ENCODE results near the gene TMED5.

TMED5 gene

GRCh38 chr1:93124556-93125355 lies 55.5 kb downstream of the TMED5 start:
- no peak for DNase-seq (ENCODE audit: low spot score)
- FAIRE-seq: no peak

- FAIRE-seq: no peak
- no peak for DNase-seq (ENCODE audit: low spot score)
These were observed 56.9 kb downstream of the TMED5 start for GRCh38 chr1:93123201-93123783.

DNA sequence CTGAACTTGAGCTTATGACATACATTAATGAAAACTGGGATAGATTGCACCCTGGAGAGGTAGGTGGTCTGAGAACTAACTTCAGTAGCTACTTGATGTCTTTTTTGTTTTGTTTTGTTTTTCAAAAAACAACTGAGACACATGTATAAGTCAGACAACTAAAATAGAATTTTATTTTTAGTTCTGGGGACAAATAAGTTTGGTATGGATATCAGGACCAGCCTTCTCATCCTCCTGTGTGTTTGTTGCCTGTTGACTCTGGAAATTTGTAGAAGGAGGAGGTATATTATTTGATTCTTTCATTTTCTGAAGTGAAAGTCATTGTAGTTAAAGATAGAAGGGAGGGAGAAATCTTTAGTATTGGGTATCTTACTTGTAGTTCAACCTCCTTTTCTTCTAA lies 59.6 kb downstream of the TMED5 start:
- FAIRE-seq: no peak
- DNase-seq (ENCODE audit: low spot score): no peak

DNA sequence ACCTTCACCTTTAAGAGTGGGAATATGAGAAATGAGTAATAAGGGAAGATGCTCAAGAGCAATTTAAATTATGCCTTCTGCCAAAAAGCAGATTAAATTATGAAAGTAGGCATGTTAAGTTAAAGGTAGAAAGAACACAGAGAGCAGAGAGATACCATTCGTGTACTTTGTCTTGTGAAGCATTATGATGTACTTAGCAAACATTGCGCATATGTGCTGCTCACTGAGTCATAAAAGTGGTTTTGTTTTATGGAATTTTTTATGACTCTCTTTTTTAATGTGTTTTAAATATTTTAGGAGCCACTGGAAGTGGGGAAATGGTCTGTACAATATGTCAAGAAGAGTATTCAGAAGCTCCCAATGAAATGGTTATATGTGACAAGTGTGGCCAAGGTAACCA lies 65.8 kb downstream of the TMED5 start:
- no peak for DNase-seq (ENCODE audit: low spot score)
- no peak for FAIRE-seq

DNA sequence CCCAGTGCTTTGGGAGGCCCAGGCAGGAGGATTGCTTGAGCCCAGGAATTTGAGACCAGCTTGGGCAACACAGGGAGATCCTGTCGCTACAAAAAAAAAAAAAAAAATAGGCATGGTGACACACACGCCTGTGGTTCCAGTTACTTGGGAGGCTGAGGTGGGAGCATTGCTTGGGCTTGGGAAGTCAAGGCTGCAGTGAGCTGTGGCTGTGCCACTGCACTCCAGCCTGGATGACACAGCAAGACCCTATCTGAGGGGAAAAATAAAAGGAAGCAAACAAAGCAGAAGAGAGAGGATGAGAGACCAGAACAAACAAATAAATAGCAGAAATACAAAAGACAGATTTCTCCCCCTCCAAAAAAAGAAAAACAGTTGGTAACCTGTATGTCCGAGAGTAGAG lies 67.1 kb downstream of the TMED5 start:
- FAIRE-seq: no peak

DNA sequence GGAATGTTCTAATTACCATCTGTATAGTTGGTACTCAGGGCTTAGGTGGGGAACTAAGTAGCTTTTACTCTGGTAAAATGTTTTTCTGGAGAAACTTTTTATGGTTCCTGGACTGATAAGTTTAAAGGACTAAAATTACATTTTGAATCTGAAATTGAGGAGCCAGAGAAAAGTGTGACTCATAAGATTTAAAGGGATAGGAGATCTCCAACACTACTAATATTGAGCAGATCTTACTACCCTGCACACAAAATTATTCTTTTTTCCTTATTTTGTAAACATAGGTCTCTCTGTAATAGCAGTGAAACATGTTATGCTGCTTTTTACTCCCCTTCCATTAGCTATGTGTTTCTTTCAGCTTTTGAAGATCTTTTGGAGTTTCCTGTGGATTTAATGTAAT lies 68.7 kb downstream of the TMED5 start:
- DNase-seq (ENCODE audit: low spot score): no peak
- FAIRE-seq: no peak

More for the DNA sequence above, 67.1 kb downstream of the TMED5 start:
- no peak for DNase-seq (ENCODE audit: low spot score)

- DNase-seq (ENCODE audit: low spot score): no peak
These were observed 69.1 kb downstream of the TMED5 start for GRCh38 chr1:93111065-93111464.

DNA sequence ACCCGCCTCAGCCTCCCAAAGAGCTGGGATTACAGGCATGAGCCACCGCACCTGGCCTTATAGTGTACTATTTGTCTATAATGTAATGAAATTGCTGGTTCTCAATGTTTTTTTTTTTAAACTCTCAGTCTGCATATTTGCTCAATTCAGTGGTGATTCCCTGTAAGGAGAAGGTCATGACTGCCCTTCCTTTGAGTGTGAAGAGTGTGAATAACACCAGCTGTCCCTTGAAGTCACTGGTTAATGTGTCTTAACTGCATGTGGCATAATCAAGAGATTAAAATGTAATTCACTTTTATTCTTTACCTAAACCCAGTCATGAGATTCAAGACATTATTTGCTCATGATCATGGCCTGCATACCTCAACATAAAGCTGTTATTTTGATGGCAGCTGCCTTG lies 70.6 kb downstream of the TMED5 start:
- DNase-seq (ENCODE audit: low spot score) (no peak), FAIRE-seq (no peak)

More at GRCh38 chr1:93111065-93111464, 69.1 kb downstream of the TMED5 start:
- no peak for FAIRE-seq

GRCh38 chr1:93108335-93108734 lies 71.9 kb downstream of the TMED5 start:
- FAIRE-seq (no peak), DNase-seq (ENCODE audit: low spot score) (no peak)

DNA sequence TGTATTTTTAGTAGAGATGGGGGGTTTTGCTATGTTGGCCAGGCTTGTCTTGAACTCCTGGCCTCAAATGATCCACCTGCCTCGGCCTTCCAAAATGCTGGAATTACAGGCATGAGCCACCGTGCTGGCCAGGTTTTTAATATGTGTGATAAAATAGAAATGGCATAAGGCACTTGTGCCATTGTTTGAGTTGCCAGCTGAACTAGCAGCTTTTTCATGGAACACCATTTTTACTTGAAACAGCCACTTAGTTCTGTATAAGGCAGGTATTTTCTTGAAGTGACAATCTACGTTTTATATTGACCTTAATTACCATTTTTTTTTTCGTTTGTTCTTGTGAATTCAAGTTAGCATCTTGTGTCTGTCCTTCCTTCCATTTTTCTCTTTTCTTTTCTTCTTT lies 72.8 kb downstream of the TMED5 start:
- FAIRE-seq: no peak

GRCh38 chr1:93106226-93106625 lies 74.0 kb downstream of the TMED5 start:
- DNase-seq (ENCODE audit: low spot score): no peak
- FAIRE-seq: peak; percentile 5

More for the DNA sequence above, 72.8 kb downstream of the TMED5 start:
- no peak for DNase-seq (ENCODE audit: low spot score)

GRCh38 chr1:93102142-93102541 lies 78.1 kb downstream of the TMED5 start:
- DNase-seq (ENCODE audit: low spot score) (no peak), FAIRE-seq (no peak)

All from RCC 7860 (cell line).